Ureter (tissue), 1 donor: ENCODE measurements around the gene GRM3. TPM values are rescaled to one million over a fixed set of nuclear protein-coding genes. Genes with fewer than 3 reads are reported as not detected.

Experiments used
- DNase-seq: peaks from one replicate; pipeline ENCODE4 v3.0.0-alpha.2; 2020; ENCODE audit warnings: low spot score
- total RNA-seq: library from RNA; stranded (reverse); gene quantifications from one replicate; pipeline ENCODE4 v1.2.4, GENCODE V29; 2023
- donor health status: DM: yes; HTN: yes; CAD: no.

The GRM3 gene
- total RNA-seq, 1 donor from 2014 or later: not detected

- DNase-seq: no peak
Observed at GRCh38 chr7:86900886-86901285, 257.2 kb downstream of the GRM3 start.

GRCh38 chr7:86904949-86905834, 261.5 kb downstream of the GRM3 start:
- DNase-seq: no peak

GRCh38 chr7:86908948-86909347, 265.2 kb downstream of the GRM3 start:
- DNase-seq: no peak

GRCh38 chr7:86911659-86912058, 267.9 kb downstream of the GRM3 start:
- DNase-seq: no peak

- no peak for DNase-seq
Observed at GRCh38 chr7:86913709-86914108, 270.0 kb downstream of the GRM3 start.
